ENCODE measurements around the gene MRPL55.

DNA sequence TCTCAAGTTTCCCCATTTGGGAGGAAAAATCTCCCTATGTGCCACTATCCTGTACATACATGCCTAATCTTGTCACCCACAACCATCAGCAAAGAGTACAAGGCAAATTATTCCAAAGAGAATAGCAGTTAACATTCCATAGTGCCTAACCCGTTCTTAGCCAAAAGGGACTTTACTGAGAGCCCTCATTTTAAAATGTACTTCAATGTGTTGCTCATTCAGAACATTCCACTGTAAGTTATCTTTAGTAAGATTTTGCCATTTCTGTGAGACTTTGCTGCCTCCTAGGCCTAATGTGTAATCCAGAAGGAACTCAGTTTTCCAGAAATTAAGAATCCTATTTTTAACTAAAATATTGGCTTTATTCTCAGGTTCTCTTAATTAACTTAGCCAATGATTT, 11.3 kb upstream of the MRPL55 start:
- no peak for TF ChIP-seq EZH2 (IDR thresholded peaks at IDR 0.05)
- no peak for TF ChIP-seq SIN3A (IDR thresholded peaks at IDR 0.05; ENCODE audit: low read depth)
- TF ChIP-seq, protein P1, sequence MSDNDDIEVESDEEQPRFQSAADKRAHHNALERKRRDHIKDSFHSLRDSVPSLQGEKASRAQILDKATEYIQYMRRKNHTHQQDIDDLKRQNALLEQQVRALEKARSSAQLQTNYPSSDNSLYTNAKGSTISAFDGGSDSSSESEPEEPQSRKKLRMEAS (IDR thresholded peaks at IDR 0.05): no peak
- TF ChIP-seq, protein P2, sequence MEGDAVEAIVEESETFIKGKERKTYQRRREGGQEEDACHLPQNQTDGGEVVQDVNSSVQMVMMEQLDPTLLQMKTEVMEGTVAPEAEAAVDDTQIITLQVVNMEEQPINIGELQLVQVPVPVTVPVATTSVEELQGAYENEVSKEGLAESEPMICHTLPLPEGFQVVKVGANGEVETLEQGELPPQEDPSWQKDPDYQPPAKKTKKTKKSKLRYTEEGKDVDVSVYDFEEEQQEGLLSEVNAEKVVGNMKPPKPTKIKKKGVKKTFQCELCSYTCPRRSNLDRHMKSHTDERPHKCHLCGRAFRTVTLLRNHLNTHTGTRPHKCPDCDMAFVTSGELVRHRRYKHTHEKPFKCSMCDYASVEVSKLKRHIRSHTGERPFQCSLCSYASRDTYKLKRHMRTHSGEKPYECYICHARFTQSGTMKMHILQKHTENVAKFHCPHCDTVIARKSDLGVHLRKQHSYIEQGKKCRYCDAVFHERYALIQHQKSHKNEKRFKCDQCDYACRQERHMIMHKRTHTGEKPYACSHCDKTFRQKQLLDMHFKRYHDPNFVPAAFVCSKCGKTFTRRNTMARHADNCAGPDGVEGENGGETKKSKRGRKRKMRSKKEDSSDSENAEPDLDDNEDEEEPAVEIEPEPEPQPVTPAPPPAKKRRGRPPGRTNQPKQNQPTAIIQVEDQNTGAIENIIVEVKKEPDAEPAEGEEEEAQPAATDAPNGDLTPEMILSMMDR (IDR thresholded peaks at IDR 0.05 in 2 of 3, conservative IDR thresholded peaks at IDR 0.05 in 1 of 3; ENCODE audit: borderline replicate concordance in 1 of 3, insufficient read depth in 1 of 3, low read depth in 2 of 3, low read length in 2 of 3): no peak
- no peak for TF ChIP-seq POLR2AphosphoS5 (IDR thresholded peaks at IDR 0.05; ENCODE audit: low read depth, low read length)
- TF ChIP-seq POLR2A (IDR thresholded peaks at IDR 0.05; ENCODE audit: borderline replicate concordance, extremely low read depth, insufficient read depth, insufficient read length): no peak
- no peak for TF ChIP-seq EZH2phosphoT487 (IDR thresholded peaks at IDR 0.05; ENCODE audit: borderline replicate concordance)

Measured in HCT116 (cell line).